GM12878 (cell line): ENCODE results near the gene ELN. TPM values are rescaled to one million over a fixed set of nuclear protein-coding genes. Genes with fewer than 3 reads are reported as not detected.

ENCODE experiments used
- ATAC-seq: fragments of 200-7000 bp; cut with Tn5 transposase; 3 replicates; pipeline ENCODE4 v1.9.1; 2020; ENCODE audit warnings: mild to moderate bottlenecking, moderate library complexity
- BruUV-seq: library from RNA; stranded (reverse); fragments of 400-500 nt; replicated peaks from 2 replicates; lab custom pipeline; 2021; lab: Mats Ljungman, UMichigan
- CTCF ChIA-PET: fragments of 300-600 bp; sonication (Branson Sonifier 250); formaldehyde crosslinking; extraction: SDS; loops from one replicate; lab custom pipeline; 2021; ENCODE audit warnings: inconsistent platforms; lab: Yijun Ruan, JAX
- POLR2A ChIA-PET: fragments of 350-600 bp; formaldehyde crosslinking; extraction: SDS; loops from one replicate; lab custom pipeline; 2021; ENCODE audit warnings: inconsistent platforms; lab: Charles Lee
- RAD21 ChIA-PET: fragments of 300-600 bp; sonication (Branson Sonifier 250); formaldehyde crosslinking; loops from one replicate; lab custom pipeline; 2023; ENCODE audit warnings: antibody characterized with exemption; ENCODE audit not compliant: unreplicated experiment; lab: Charles Lee
- SMC1A ChIA-PET: fragments of 300-600 bp; sonication (Branson Sonifier 250); formaldehyde crosslinking; loops from one replicate; lab custom pipeline; 2023; ENCODE audit not compliant: unreplicated experiment, uncharacterized antibody; lab: Charles Lee
- DNase-seq: peaks from one replicate; pipeline ENCODE4 v3.0.0-alpha.2; 2011; ENCODE audit warnings: low read depth, low spot score
- FAIRE-seq: peaks from 3 replicates; lab custom pipeline; 2011; peaks lifted over from hg19 to GRCh38; lab: Jason Lieb, UNC
- H2AFZ ChIP-seq: 2 replicates; pipeline ENCODE4 v1.6.0; 2011; ENCODE audit warnings: low read depth, low read length, control low read depth; ENCODE audit not compliant: control insufficient read depth
- H3K27ac ChIP-seq: 2 replicates; pipeline ENCODE4 v1.5.1; 2011; ENCODE audit warnings: control low read depth; ENCODE audit not compliant: control insufficient read depth, insufficient read depth
- H3K27me3 ChIP-seq, 2 experiments: replicated peaks in 1 of 2; 2 replicates each; pipeline versions ENCODE4 v1.6.0 to v1.6.1; 2011; ENCODE audit warnings: low read length in 1 of 2; ENCODE audit not compliant: control insufficient read depth in 2 of 2, insufficient read depth in 2 of 2
- H3K36me3 ChIP-seq, 2 experiments: 2 replicates each; pipeline ENCODE4 v1.5.1; 2011; ENCODE audit warnings: low read length in 1 of 2; ENCODE audit not compliant: control insufficient read depth in 2 of 2, insufficient read depth in 2 of 2
- H3K4me1 ChIP-seq: 2 replicates; pipeline ENCODE4 v1.6.1; 2011; ENCODE audit warnings: mild to moderate bottlenecking, low read length, moderate library complexity, mixed read lengths; ENCODE audit not compliant: control insufficient read depth, insufficient read depth
- H3K4me2 ChIP-seq: 2 replicates; pipeline ENCODE4 v1.6.0; 2011; ENCODE audit warnings: control low read depth; ENCODE audit not compliant: control insufficient read depth, insufficient read depth
- H3K4me3 ChIP-seq: fragments of 200-600 bp; sonication (generic); 2 replicates; pipeline ENCODE4 v1.5.1; 2016
- H3K79me2 ChIP-seq: 2 replicates; pipeline ENCODE4 v1.6.0; 2011; ENCODE audit warnings: low read length; ENCODE audit not compliant: control insufficient read depth, insufficient read depth
- H3K9ac ChIP-seq: 2 replicates; pipeline ENCODE4 v1.8.0; 2011; ENCODE audit warnings: low read length, control low read depth, mixed read lengths; ENCODE audit not compliant: control insufficient read depth, insufficient read depth
- H3K9me3 ChIP-seq: replicated peaks from 3 replicates; pipeline ENCODE4 v1.5.1; 2011; ENCODE audit warnings: mild to moderate bottlenecking, low read length; ENCODE audit not compliant: control insufficient read depth, insufficient read depth
- H4K20me1 ChIP-seq: 2 replicates; pipeline ENCODE4 v1.6.0; 2011; ENCODE audit not compliant: control insufficient read depth, insufficient read depth
- CEBPB ChIP-seq, 2 experiments: fragments of 150-350 bp in 1 of 2; IDR thresholded peaks; 2 replicates each; pipeline ENCODE4 v1.6.1; 2012 to 2014; ENCODE audit warnings: low read depth in 2 of 2, low read length in 2 of 2, borderline replicate concordance in 1 of 2, inconsistent platforms in 1 of 2
- CHD4 ChIP-seq: fragments of 200-600 bp; sonication (generic); IDR thresholded peaks from 2 replicates; pipeline ENCODE4 v1.6.1; 2016; ENCODE audit warnings: mild to moderate bottlenecking
- FOXK2 ChIP-seq: fragments of 450-650 bp; IDR thresholded peaks from 2 replicates; pipeline ENCODE4 v1.6.1; 2017; ENCODE audit warnings: mild to moderate bottlenecking, moderate library complexity
- GABPA ChIP-seq: IDR thresholded peaks from 2 replicates; pipeline ENCODE4 v1.6.1; 2014; ENCODE audit warnings: antibody characterized with exemption, low read depth, mild to moderate bottlenecking, inconsistent platforms
- IKZF2 ChIP-seq, 2 experiments: fragments of 450-650 bp; IDR thresholded peaks; 2 replicates each; pipeline ENCODE4 v1.6.1; 2017; ENCODE audit warnings: mild to moderate bottlenecking in 2 of 2, moderate library complexity in 2 of 2
- IRF4 ChIP-seq: IDR thresholded peaks from 2 replicates; pipeline ENCODE4 v1.6.1; 2011; ENCODE audit warnings: low read depth, low read length
- JUND ChIP-seq: IDR thresholded peaks from 2 replicates; pipeline ENCODE4 v1.6.1; 2012; ENCODE audit warnings: low read depth, mild to moderate bottlenecking, low read length, improper control_type of control experiment, moderate library complexity
- KDM1A ChIP-seq: fragments of 200-600 bp; sonication (generic); IDR thresholded peaks from 2 replicates; pipeline ENCODE4 v1.6.1; 2016; ENCODE audit warnings: borderline replicate concordance
- NR2C1 ChIP-seq: fragments of 450-650 bp; IDR thresholded peaks from 2 replicates; pipeline ENCODE4 v1.6.1; 2017; ENCODE audit warnings: antibody characterized with exemption, mild to moderate bottlenecking, moderate library complexity
- PKNOX1 ChIP-seq: fragments of 450-650 bp; IDR thresholded peaks from 2 replicates; pipeline ENCODE4 v1.6.1; 2016; ENCODE audit warnings: mild to moderate bottlenecking
- RELA ChIP-seq: fragments of 450-650 bp; IDR thresholded peaks from 2 replicates; pipeline ENCODE4 v1.8.0; 2014; ENCODE audit warnings: borderline replicate concordance; ENCODE audit not compliant: partially characterized antibody
- STAT1 ChIP-seq: fragments of 450-650 bp; conservative IDR thresholded peaks from 2 replicates; pipeline ENCODE4 v1.6.1; 2014; ENCODE audit warnings: antibody characterized with exemption, mild to moderate bottlenecking
- USF1 ChIP-seq: IDR thresholded peaks from 2 replicates; pipeline ENCODE4 v1.6.1; 2011; ENCODE audit warnings: borderline replicate concordance, low read depth, mild to moderate bottlenecking, moderate library complexity, mixed read lengths, low read length; ENCODE audit not compliant: insufficient read depth; ENCODE audit errors: extremely low read length
- ZNF384 ChIP-seq: IDR thresholded peaks from 2 replicates; pipeline ENCODE4 v1.6.1; 2012; ENCODE audit warnings: low read depth, mild to moderate bottlenecking, low read length, improper control_type of control experiment, borderline replicate concordance
- ZSCAN29 ChIP-seq: fragments of 450-650 bp; IDR thresholded peaks from 2 replicates; pipeline ENCODE4 v1.6.1; 2017; ENCODE audit warnings: mild to moderate bottlenecking, moderate library complexity
- WGBS: methylation state at CpG from one replicate; pipeline ENCODE4 v1.1.6; 2016; ENCODE audit warnings: low lambda C conversion rate; ENCODE audit not compliant: insufficient replicate concordance, insufficient coverage; ENCODE audit errors: missing lambda C conversion rate; 5-methylcytosine and 5-hydroxymethylcytosine counted together
- in situ Hi-C: fragments of 300-500 bp; cut with MboI; formaldehyde crosslinking; loops from 9 replicates; pipeline ENCODE4 v1.14.3; 2018; ENCODE audit warnings: mixed read lengths
- intact Hi-C: fragments of 100-400 bp; cut with micrococcal nuclease; formaldehyde crosslinking; loops from one replicate; pipeline ENCODE4 v1.14.2; 2022; ENCODE audit not compliant: unreplicated experiment
- polyA plus RNA-seq, 11 experiments: library from polyadenylated mRNA; depleted of rRNA in 4 of 11; unstranded in 6 of 11; stranded (reverse) in 5 of 11; fragments of >200 nt; fragmentation: Nextera tagmentation in 4 of 11; fragmentation: Illumina TruSeq in 1 of 11; extraction: Ambion mirVana in 4 of 11; extraction: Trizol in 1 of 11; gene quantifications; 1 replicate in 1 of 11; 2 replicates in 10 of 11; pipeline versions ENCODE4 v1.2.1 to v1.2.3, GENCODE V29; 2011 to 2016; ENCODE audit warnings: inconsistent platforms in 2 of 11, missing spikeins in 2 of 11, low read depth in 1 of 11
- total RNA-seq, 4 experiments: library from RNA; depleted of rRNA in 3 of 4; stranded (reverse); fragments of >200 nt in 3 of 4; fragmentation: Illumina TruSeq in 1 of 4; extraction: Trizol in 1 of 4; gene quantifications; 2 replicates each; pipeline versions ENCODE4 v1.2.1 to v1.2.3, GENCODE V29; 2013 to 2021

Gene ELN
- total and polyA plus RNA-seq, 10 of the 15 experiments (the other 5 are each of a cell fraction or from before 2014, with no cell fraction given) = 0.08 to 0.27 (median 0.23) TPM; not detected in 7

GRCh38 chr7:74018246-74018895 is 9.6 kb upstream of the ELN start:
- RAD21 ChIA-PET = no interaction called here
- CTCF ChIA-PET = interaction anchor here (3.5 kb wide), 1 partner anchor 8 kb away, joined by 27 read pairs; no protein-coding TSS in a partner anchor
- no peak overlapping the region for H3K9ac ChIP-seq
- H3K4me3 ChIP-seq = no peak overlapping the region
- no peaks in the 10 kb centered on the region; a peak in 1 of 4 replicates for H3K27me3 ChIP-seq
- intact Hi-C loops (no loop called here), in situ Hi-C loops (no loop called here)
- ATAC-seq (no peak), DNase-seq (no peak), FAIRE-seq (no peak)
- H3K4me2 ChIP-seq = no peak overlapping the region
- no peak for TF ChIP-seq PKNOX1
- TF ChIP-seq CEBPB (IDR thresholded peaks at IDR 0.05; ENCODE audit: borderline replicate concordance in 1 of 2, low read depth in 2 of 2, low read length in 2 of 2) = no peak
- no peak for TF ChIP-seq IRF4
- TF ChIP-seq FOXK2 = no peak
- TF ChIP-seq ZNF384 = no peak
- TF ChIP-seq USF1 = no peak
- TF ChIP-seq CHD4 = no peak
- TF ChIP-seq KDM1A = no peak
- TF ChIP-seq GABPA = no peak
- no peak for TF ChIP-seq STAT1
- no peak for TF ChIP-seq IKZF2 (IDR thresholded peaks at IDR 0.05)
- TF ChIP-seq ZSCAN29 = no peak
- TF ChIP-seq JUND = no peak
- TF ChIP-seq NR2C1 = no peak
- TF ChIP-seq RELA = no peak
- H3K9me3 ChIP-seq = no peaks in the 10 kb centered on the region
- SMC1A ChIA-PET = no interaction called here
- no peak overlapping the region for H3K27ac ChIP-seq
- peaks cover 3% of the 10 kb centered on the region for H3K4me1 ChIP-seq
- BruUV-seq = no TSS peak
- no peaks in the 10 kb centered on the region for H4K20me1 ChIP-seq
- 62% methylated on average over 10 of the region's 10 CpGs for WGBS
- POLR2A ChIA-PET = no interaction called here
- H3K36me3 ChIP-seq = no peaks in the 10 kb centered on the region
- no peak overlapping the region for H2AFZ ChIP-seq
- H3K79me2 ChIP-seq = no peaks in the 10 kb centered on the region
